Measurements from ENCODE around the gene POLQ.

GRCh38 chr3:121562148-121562547, 16.4 kb upstream of the POLQ start:
- no peak for TF ChIP-seq POLR2A (IDR thresholded peaks at IDR 0.05; ENCODE audit: low read depth, low read length)
- TF ChIP-seq TAF1 (IDR thresholded peaks at IDR 0.05; ENCODE audit: borderline replicate concordance, low read depth, low read length) = no peak
